ENCODE measurements around the gene MKLN1. TPM values are rescaled to one million over a fixed set of nuclear protein-coding genes. Genes with fewer than 3 reads are reported as not detected.

The MKLN1 gene
- total and polyA plus RNA-seq, 2 of the 13 experiments (the other 11 are each of a cell fraction or from before 2014, with no cell fraction given) = 33.6 to 43.5 TPM

- TF ChIP-seq SMARCC2 (IDR thresholded peaks at IDR 0.05) (no peak), TBL1XR1 (IDR thresholded peaks at IDR 0.05; ENCODE audit: borderline replicate concordance, low read length, partially characterized antibody) (no peak), ZNF367 (CRISPR knock-in tag; IDR thresholded peaks at IDR 0.05; ENCODE audit: borderline replicate concordance) (no peak), GLI4 (CRISPR knock-in tag; IDR thresholded peaks at IDR 0.05; ENCODE audit: borderline replicate concordance) (0 out of 2 replicates have a peak, but pooled peaks have one; percentile 16), ZNF790 (CRISPR knock-in tag; IDR thresholded peaks at IDR 0.05; ENCODE audit: borderline replicate concordance) (no peak), ZNF543 (CRISPR knock-in tag; IDR thresholded peaks at IDR 0.05) (0 out of 2 replicates have a peak, but pooled peaks have one; percentile 9), ZFP41 (CRISPR knock-in tag; IDR thresholded peaks at IDR 0.05; ENCODE audit: borderline replicate concordance) (no peak), HNRNPUL1 (IDR thresholded peaks at IDR 0.05; ENCODE audit: low read depth, low read length) (no peak), KLF12 (CRISPR knock-in tag; IDR thresholded peaks at IDR 0.05; ENCODE audit: borderline replicate concordance) (0 out of 2 replicates have a peak, but pooled peaks have one; percentile 12), ZNF780A (CRISPR knock-in tag; IDR thresholded peaks at IDR 0.05) (no peak)
Observed at GRCh38 chr7:131327049-131327625, 539 bp upstream of the MKLN1 start (continued).

- no peak for DNase-seq (ENCODE audit: low spot score)
- no peak for FAIRE-seq
- Histone ChIP-seq H2AFZ (ENCODE audit: low read length) (no peak overlapping the region), H4K20me1 (ENCODE audit: insufficient read depth, low read length) (peaks cover 40% of the 10 kb centered on the region), H3K36me3 (replicated peaks in 1 of 2; ENCODE audit: control insufficient read depth in 1 of 2, insufficient read depth in 2 of 2, low read length in 2 of 2) (no peaks in the 10 kb centered on the region), H3K4me3 (replicated peaks in 1 of 3; ENCODE audit: insufficient read depth in 1 of 3, low read depth in 2 of 3, low read length in 3 of 3) (peak overlapping the region; percentile 92 to 100 (median 99)), H3K9ac (ENCODE audit: insufficient read depth, low read depth, low read length) (peak overlapping the region; percentile 100), H3K4me1 (ENCODE audit: insufficient read depth, low read length) (peaks cover 62% of the 10 kb centered on the region), H3K79me2 (ENCODE audit: insufficient read depth, low read length) (peaks cover 60% of the 10 kb centered on the region), H3K4me2 (ENCODE audit: low read depth, low read length) (peak overlapping the region; percentile 96), H3K27ac (ENCODE audit: extremely low read length, insufficient read depth, low read length) (peak overlapping the region; percentile 98), H3K27me3 (ENCODE audit: control insufficient read depth in 1 of 2, insufficient read depth in 2 of 2, low read length in 2 of 2) (no peaks in the 10 kb centered on the region; a peak in 1 of 5 replicates), H3K9me3 (ENCODE audit: low read length) (no peaks in the 10 kb centered on the region)
- in situ Hi-C loops (cut with HindIII; ENCODE audit: extremely low pct_ligation_motif_present, low pct_unique_long_range_greater_than_20kb) = no loop called here
- intact Hi-C loops (cut with micrococcal nuclease; ENCODE audit: unreplicated experiment) = loop anchor here (5.0 kb wide), 1 partner anchor 261 kb away; no protein-coding TSS in a partner anchor
- BruUV-seq (replicated peaks) = TSS peak; percentile 53
- ATAC-seq = no peak; the same call in 2 of the 3 replicates
- ChIA-PET POLR2A (interaction anchor here (0.9 to 1.2 kb wide), 5 partner anchors 8 to 259 kb away, joined by 3 read pairs; no protein-coding TSS in a partner anchor), CTCF (ENCODE audit: low intra/inter-chr PET ratio, low total read pairs) (no interaction called here)
- 3% methylated on average over 20 of the region's 20 CpGs for WGBS (ENCODE audit: low lambda C conversion rate)
- TF ChIP-seq ZNF567 (CRISPR knock-in tag; IDR thresholded peaks at IDR 0.05; ENCODE audit: borderline replicate concordance) (no peak), MTA3 (CRISPR knock-in tag; IDR thresholded peaks at IDR 0.05) (no peak), ZNF691 (CRISPR knock-in tag; IDR thresholded peaks at IDR 0.05; ENCODE audit: borderline replicate concordance, low read depth) (no peak), ZBTB37 (CRISPR knock-in tag; IDR thresholded peaks at IDR 0.05) (no peak), ZBTB7B (CRISPR knock-in tag; IDR thresholded peaks at IDR 0.05) (0 out of 2 replicates have a peak, but pooled peaks have one; percentile 33), ZNF44 (CRISPR knock-in tag; IDR thresholded peaks at IDR 0.05) (no peak), NFYC (CRISPR knock-in tag; IDR thresholded peaks at IDR 0.05) (0 out of 2 replicates have a peak, but pooled peaks have one; percentile 3), ZNF652 (CRISPR knock-in tag; IDR thresholded peaks at IDR 0.05; ENCODE audit: borderline replicate concordance, low read depth) (peak; percentile 84), KDM5A (IDR thresholded peaks at IDR 0.05; ENCODE audit: borderline replicate concordance, low read length) (no peak)
Observed at GRCh38 chr7:131328377-131329175, 900 bp downstream of the MKLN1 start.

All from HepG2 (cell line).